Osteoblast (primary cell): Measurements from ENCODE around the gene VMP1. TPM values are rescaled to one million over a fixed set of nuclear protein-coding genes. Genes with fewer than 3 reads are reported as not detected.
"Not testable (repeated sequence)": the region's sequence is repeated elsewhere in the genome, so short reads cannot be mapped to it uniquely, and the experiment has no call there.

ENCODE experiments used
- DNase-seq: peaks from one replicate; pipeline ENCODE4 v3.0.0; 2011; ENCODE audit warnings: low spot score, mixed read lengths; ENCODE audit not compliant: insufficient read length; ENCODE audit errors: missing footprints
- H2AFZ ChIP-seq: 2 replicates; pipeline ENCODE4 v1.6.0; 2011; ENCODE audit warnings: mild to moderate bottlenecking, low read length
- H3K27ac ChIP-seq: 2 replicates; pipeline ENCODE4 v1.5.1; 2011; ENCODE audit warnings: mild to moderate bottlenecking, low read depth, low read length, moderate library complexity
- H3K27me3 ChIP-seq: 2 replicates; pipeline ENCODE4 v1.6.0; 2012; ENCODE audit warnings: mild to moderate bottlenecking, control low read depth, inconsistent platforms, low read length, moderate library complexity; ENCODE audit not compliant: insufficient read depth
- H3K36me3 ChIP-seq: 2 replicates; pipeline ENCODE4 v1.5.1; 2011; ENCODE audit warnings: mild to moderate bottlenecking, low read length, control low read depth, moderate library complexity; ENCODE audit not compliant: insufficient read depth
- H3K4me1 ChIP-seq: 2 replicates; pipeline ENCODE4 v1.5.1; 2011; ENCODE audit warnings: mild to moderate bottlenecking, low read length, control low read depth, moderate library complexity; ENCODE audit not compliant: insufficient read depth
- H3K4me2 ChIP-seq: 2 replicates; pipeline ENCODE4 v1.6.0; 2011; ENCODE audit warnings: mild to moderate bottlenecking, low read length; ENCODE audit not compliant: insufficient read depth
- H3K4me3 ChIP-seq: fragments of 200-600 bp; sonication (generic); 3 replicates; pipeline ENCODE4 v1.5.1; 2012; ENCODE audit warnings: mild to moderate bottlenecking, low read length, inconsistent platforms; ENCODE audit not compliant: insufficient read depth
- H3K79me2 ChIP-seq: 2 replicates; pipeline ENCODE4 v1.6.0; 2012; ENCODE audit warnings: mild to moderate bottlenecking, low read length, control low read depth, inconsistent platforms; ENCODE audit not compliant: insufficient read depth
- H3K9me3 ChIP-seq: 2 replicates; pipeline ENCODE4 v1.5.1; 2011; ENCODE audit warnings: low read depth, low read length, control low read depth
- H4K20me1 ChIP-seq: 2 replicates; pipeline ENCODE4 v1.6.0; 2012; ENCODE audit warnings: mild to moderate bottlenecking, low read length, control low read depth; ENCODE audit not compliant: insufficient read depth
- total RNA-seq: library from RNA; depleted of rRNA; stranded (reverse); fragments of >200 nt; gene quantifications from 2 replicates; pipeline ENCODE4 v1.2.3, GENCODE V29; 2012
- TF ChIP-seq, protein P1 (sequence below): IDR thresholded peaks from 2 replicates; pipeline ENCODE4 v1.5.1; 2011; ENCODE audit warnings: mild to moderate bottlenecking, low read depth, low read length, moderate library complexity; ENCODE audit errors: extremely low read depth

The VMP1 gene
- total RNA-seq, 1 donor = 415 TPM

DNA sequence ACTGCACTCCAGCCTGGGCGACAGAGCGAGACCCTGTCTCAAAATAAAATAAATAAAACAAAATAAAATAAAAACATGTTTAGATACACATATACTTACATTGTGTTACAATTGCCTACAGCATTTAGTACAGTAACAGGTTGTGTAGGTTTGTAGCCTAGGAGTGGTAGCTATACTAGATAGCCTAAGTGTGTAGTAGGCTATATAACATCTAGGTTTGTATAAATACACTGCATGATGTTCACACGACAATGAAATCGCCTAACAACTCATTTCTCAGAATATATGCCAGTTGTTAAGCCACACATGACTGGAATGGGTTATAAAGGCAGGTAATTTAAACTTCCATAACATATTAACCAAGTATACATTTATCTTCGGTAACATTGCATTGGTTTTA lies 94.7 kb downstream of the VMP1 start:
- no peaks in the 10 kb centered on the region for H4K20me1 ChIP-seq
- H3K27me3 ChIP-seq = no peaks in the 10 kb centered on the region
- H3K4me2 ChIP-seq = no peak overlapping the region
- H3K4me1 ChIP-seq = peaks cover 35% of the 10 kb centered on the region
- H3K27ac ChIP-seq = peak overlapping the region; percentile 8
- H3K9me3 ChIP-seq = no peaks in the 10 kb centered on the region
- peaks cover 11% of the 10 kb centered on the region for H3K79me2 ChIP-seq
- no peaks in the 10 kb centered on the region for H3K36me3 ChIP-seq
- no peak overlapping the region for H3K4me3 ChIP-seq
- H2AFZ ChIP-seq = no peak overlapping the region
- DNase-seq = no peak
- TF ChIP-seq, protein P1, sequence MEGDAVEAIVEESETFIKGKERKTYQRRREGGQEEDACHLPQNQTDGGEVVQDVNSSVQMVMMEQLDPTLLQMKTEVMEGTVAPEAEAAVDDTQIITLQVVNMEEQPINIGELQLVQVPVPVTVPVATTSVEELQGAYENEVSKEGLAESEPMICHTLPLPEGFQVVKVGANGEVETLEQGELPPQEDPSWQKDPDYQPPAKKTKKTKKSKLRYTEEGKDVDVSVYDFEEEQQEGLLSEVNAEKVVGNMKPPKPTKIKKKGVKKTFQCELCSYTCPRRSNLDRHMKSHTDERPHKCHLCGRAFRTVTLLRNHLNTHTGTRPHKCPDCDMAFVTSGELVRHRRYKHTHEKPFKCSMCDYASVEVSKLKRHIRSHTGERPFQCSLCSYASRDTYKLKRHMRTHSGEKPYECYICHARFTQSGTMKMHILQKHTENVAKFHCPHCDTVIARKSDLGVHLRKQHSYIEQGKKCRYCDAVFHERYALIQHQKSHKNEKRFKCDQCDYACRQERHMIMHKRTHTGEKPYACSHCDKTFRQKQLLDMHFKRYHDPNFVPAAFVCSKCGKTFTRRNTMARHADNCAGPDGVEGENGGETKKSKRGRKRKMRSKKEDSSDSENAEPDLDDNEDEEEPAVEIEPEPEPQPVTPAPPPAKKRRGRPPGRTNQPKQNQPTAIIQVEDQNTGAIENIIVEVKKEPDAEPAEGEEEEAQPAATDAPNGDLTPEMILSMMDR = no peak

DNA sequence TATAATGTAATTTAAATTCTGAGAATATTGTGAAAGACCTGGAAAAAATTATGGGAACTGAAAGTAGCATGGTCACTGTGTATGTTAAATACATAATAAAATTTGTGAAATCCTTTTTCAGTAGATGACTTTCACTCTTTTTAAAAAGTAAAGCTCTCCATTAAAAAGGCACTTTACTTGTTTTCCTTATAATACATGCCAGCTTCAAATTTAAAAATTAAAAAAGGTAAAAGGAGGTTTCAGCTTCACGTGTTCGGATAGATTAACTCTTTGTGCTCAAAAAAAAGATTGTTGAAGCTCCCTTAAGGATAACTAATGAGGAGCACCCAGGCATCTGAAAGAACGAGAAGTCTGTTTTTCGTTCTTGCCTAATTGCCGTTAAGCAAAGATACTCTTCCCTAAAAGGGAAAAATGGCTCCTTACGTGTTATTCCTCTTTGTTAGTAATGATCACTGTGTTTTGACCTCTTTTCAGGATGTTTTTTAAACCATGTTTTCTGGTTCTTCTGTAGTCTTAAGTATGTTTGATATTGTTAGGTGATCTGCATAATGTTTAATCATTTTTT lies 97.5 kb downstream of the VMP1 start:
- Histone ChIP-seq H3K27ac (peak overlapping the region; percentile 97), H3K4me3 (peak overlapping the region; percentile 62), H4K20me1 (no peaks in the 10 kb centered on the region), H3K79me2 (peaks cover 8% of the 10 kb centered on the region), H3K27me3 (no peaks in the 10 kb centered on the region), H3K4me2 (peak overlapping the region; percentile 80), H3K9me3 (no peaks in the 10 kb centered on the region), H2AFZ (peak overlapping the region; percentile 80), H3K36me3 (no peaks in the 10 kb centered on the region), H3K4me1 (peaks cover 41% of the 10 kb centered on the region)
- peak; percentile 54 for DNase-seq
- TF ChIP-seq, protein P1 = no peak

DNA sequence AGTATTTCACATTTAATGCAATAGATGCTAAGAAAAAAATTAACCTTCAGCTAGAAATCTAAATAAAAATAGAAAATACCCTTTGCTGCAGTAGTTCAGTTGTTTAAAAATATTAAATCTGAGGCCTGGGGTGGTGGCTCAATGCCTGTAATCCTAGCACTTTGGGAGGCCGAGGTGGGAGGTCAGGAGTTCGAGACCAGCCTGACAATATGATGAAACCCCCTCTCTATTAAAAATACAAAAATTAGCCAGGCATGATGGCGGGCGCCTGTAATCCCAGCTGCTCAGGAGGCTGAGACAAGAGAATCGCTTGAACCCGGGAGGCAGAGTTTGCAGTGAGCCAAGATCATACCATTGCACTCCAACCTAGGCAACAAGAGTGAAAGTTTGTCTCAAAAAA lies 98.9 kb downstream of the VMP1 start:
- H3K4me2 ChIP-seq, H3K27me3 ChIP-seq, H3K36me3 ChIP-seq, H3K4me3 ChIP-seq, H3K9me3 ChIP-seq, DNase-seq, H3K79me2 ChIP-seq, H2AFZ ChIP-seq, H4K20me1 ChIP-seq: not testable (repeated sequence)
- Histone ChIP-seq H3K4me1 (peaks cover 53% of the 10 kb centered on the region), H3K27ac (peak overlapping the region; percentile 97)

DNA sequence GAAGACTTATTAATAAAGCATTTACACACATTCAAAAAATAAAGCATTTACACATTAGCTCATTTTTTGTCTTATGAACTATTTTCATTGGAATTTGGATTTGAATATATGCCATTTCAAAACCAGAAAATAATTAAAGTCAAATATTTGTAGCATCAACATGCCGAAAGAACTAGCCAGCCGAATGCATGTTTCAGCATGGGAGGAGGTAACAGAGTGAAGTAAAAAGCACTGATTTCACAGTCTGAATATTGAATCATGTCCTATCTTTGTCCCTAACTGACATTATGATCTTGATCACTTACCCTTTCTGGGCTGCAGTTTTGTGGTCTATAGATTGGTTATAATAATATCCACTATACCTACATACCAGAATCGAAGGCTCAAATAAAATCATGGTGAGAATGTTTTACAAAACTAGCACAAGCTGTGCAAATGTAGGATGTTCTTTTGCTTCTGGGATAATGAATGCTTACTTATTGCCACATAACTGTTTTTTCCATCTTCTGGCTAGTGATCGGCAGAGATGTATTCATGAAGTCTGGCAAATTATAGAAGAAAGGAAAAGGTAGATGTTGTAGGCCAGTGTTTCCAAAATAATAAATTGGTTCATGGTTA lies 100.5 kb downstream of the VMP1 start:
- peak overlapping the region; percentile 6 for H3K4me3 ChIP-seq
- H3K27ac ChIP-seq = peak overlapping the region; percentile 97
- H2AFZ ChIP-seq = peak overlapping the region; percentile 52
- peak overlapping the region; percentile 53 for H3K4me2 ChIP-seq
- no peaks in the 10 kb centered on the region for H3K27me3 ChIP-seq
- H4K20me1 ChIP-seq = no peaks in the 10 kb centered on the region
- H3K36me3 ChIP-seq = peaks cover 9% of the 10 kb centered on the region
- DNase-seq = peak; percentile 37
- H3K4me1 ChIP-seq = peaks cover 53% of the 10 kb centered on the region
- TF ChIP-seq, protein P1 = no peak
- H3K79me2 ChIP-seq = peaks cover 6% of the 10 kb centered on the region
- H3K9me3 ChIP-seq = no peaks in the 10 kb centered on the region
